K562 (cell line): ENCODE measurements around the gene CLCN2. TPM values are rescaled to one million over a fixed set of nuclear protein-coding genes. Genes with fewer than 3 reads are reported as not detected.
A peak's percentile ranks its signal among the peaks of the same experiment; 100 is the strongest.

Experiments
- ATAC-seq: fragments of 200-7000 bp; cut with Tn5 transposase; 3 replicates; pipeline ENCODE4 v1.9.1; 2020; ENCODE audit warnings: moderate library complexity
- BruUV-seq: library from RNA; stranded (reverse); fragments of 400-500 nt; replicated peaks from 2 replicates; lab custom pipeline; 2021; lab: Mats Ljungman, UMichigan
- CTCF ChIA-PET: fragments of 300-600 bp; formaldehyde crosslinking; extraction: SDS; loops from one replicate; lab custom pipeline; 2021; ENCODE audit warnings: low intra/inter-chr PET ratio; lab: Yijun Ruan, JAX
- POLR2A ChIA-PET: fragments of 300-600, 350-650 bp; sonication (Branson Sonifier 250); formaldehyde crosslinking; extraction: SDS; loops from one replicate; lab custom pipeline; 2021; ENCODE audit warnings: antibody characterized with exemption, inconsistent platforms; lab: Yijun Ruan, JAX
- DNase-seq, 4 experiments: peaks; one replicate each; pipeline versions ENCODE4 v3.0.0 to v3.0.0-alpha.2; 2011 to 2018; ENCODE audit warnings: low spot score in 3 of 4, mixed read lengths in 3 of 4; ENCODE audit errors: extremely low read depth in 1 of 4
- FAIRE-seq: peaks from 2 replicates; lab custom pipeline; 2011; peaks lifted over from hg19 to GRCh38; lab: Jason Lieb, UNC
- H2AFZ ChIP-seq: 2 replicates; pipeline ENCODE4 v1.6.0; 2011; ENCODE audit warnings: low read depth, low read length, control low read depth, inconsistent platforms
- H3K27ac ChIP-seq: fragments of 200-600 bp; 3 replicates; pipeline ENCODE4 v1.8.0; 2011; ENCODE audit warnings: low read depth, mild to moderate bottlenecking, control low read depth, inconsistent platforms, low read length, moderate library complexity, mixed read lengths; ENCODE audit errors: extremely low read depth
- H3K27me3 ChIP-seq, 2 experiments: fragments of 300-600 bp in 1 of 2; 2 replicates in 1 of 2; 3 replicates in 1 of 2; pipeline versions ENCODE4 v1.6.0 to v1.8.0; 2011; ENCODE audit warnings: inconsistent platforms in 2 of 2, low read length in 2 of 2, mild to moderate bottlenecking in 1 of 2, mixed read lengths in 1 of 2, moderate library complexity in 1 of 2; ENCODE audit not compliant: control insufficient read depth in 2 of 2, insufficient read depth in 2 of 2
- H3K36me3 ChIP-seq: fragments of 300-600 bp; 3 replicates; pipeline ENCODE4 v1.8.0; 2011; ENCODE audit warnings: mild to moderate bottlenecking, low read length, inconsistent platforms; ENCODE audit not compliant: control insufficient read depth, insufficient read depth
- H3K4me1 ChIP-seq, 2 experiments: fragments of 200-600 bp in 1 of 2; replicated peaks in 1 of 2; 2 replicates in 1 of 2; 3 replicates in 1 of 2; pipeline versions ENCODE4 v1.5.1 to v1.8.0; 2011; ENCODE audit warnings: inconsistent platforms in 2 of 2, low read length in 2 of 2, mild to moderate bottlenecking in 1 of 2, mixed read lengths in 1 of 2, moderate library complexity in 1 of 2; ENCODE audit not compliant: control insufficient read depth in 2 of 2, insufficient read depth in 2 of 2
- H3K4me2 ChIP-seq: 2 replicates; pipeline ENCODE4 v1.6.1; 2011; ENCODE audit warnings: low read length, control low read depth, inconsistent platforms, mixed read lengths; ENCODE audit not compliant: insufficient read depth
- H3K4me3 ChIP-seq: fragments of 200-600 bp; sonication (generic), shearing (Covaris generic); 2 replicates; pipeline ENCODE4 v1.5.1; 2016; ENCODE audit warnings: control low read depth, inconsistent platforms
- H3K79me2 ChIP-seq: fragments of 200-600 bp; 3 replicates; pipeline ENCODE4 v1.8.0; 2011; ENCODE audit warnings: low read length, inconsistent platforms; ENCODE audit not compliant: control insufficient read depth, insufficient read depth
- H3K9ac ChIP-seq, 2 experiments: 2 replicates each; pipeline versions ENCODE4 v1.6.0 to v1.6.1; 2011; ENCODE audit warnings: low read depth in 2 of 2, low read length in 2 of 2, control low read depth in 1 of 2, inconsistent platforms in 1 of 2, mild to moderate bottlenecking in 1 of 2, mixed read lengths in 1 of 2; ENCODE audit not compliant: insufficient read depth in 1 of 2
- H3K9me1 ChIP-seq: one replicate; pipeline ENCODE4 v1.6.0; 2011; ENCODE audit warnings: inconsistent platforms, mild to moderate bottlenecking, low read length, moderate library complexity; ENCODE audit not compliant: control insufficient read depth, insufficient read depth
- H3K9me3 ChIP-seq: replicated peaks from 2 replicates; pipeline ENCODE4 v1.5.1; 2011; ENCODE audit warnings: low read depth, low read length, inconsistent platforms; ENCODE audit not compliant: control insufficient read depth, insufficient read depth
- H4K20me1 ChIP-seq: replicated peaks from 2 replicates; pipeline ENCODE4 v1.6.1; 2011; ENCODE audit warnings: low read length, inconsistent platforms, mixed read lengths; ENCODE audit not compliant: control insufficient read depth, insufficient read depth
- MTA2 ChIP-seq: fragments of 450-650 bp; IDR thresholded peaks from 2 replicates; pipeline ENCODE4 v1.6.1; 2016; ENCODE audit warnings: low read depth
- POLR2G ChIP-seq: fragments of 200-400 bp; formaldehyde crosslinking; IDR thresholded peaks from 2 replicates; pipeline ENCODE4 v1.6.1; 2017; ENCODE audit warnings: low read depth, mild to moderate bottlenecking, antibody characterized with exemption, low read length, moderate library complexity
- TRIM28 ChIP-seq: fragments of 450-650 bp; IDR thresholded peaks from 2 replicates; pipeline ENCODE4 v1.6.1; 2017
- ZNF175 ChIP-seq: fragments of 200-800 bp; sonication (Bioruptor generic); IDR thresholded peaks from 2 replicates; pipeline ENCODE4 v1.6.1; 2016; ENCODE audit warnings: low read depth, mild to moderate bottlenecking, missing genetic modification characterization, missing compliant biosample characterization
- ZNF197 ChIP-seq: fragments of 200-800 bp; sonication (Bioruptor generic); IDR thresholded peaks from 2 replicates; pipeline ENCODE4 v1.6.1; 2016; ENCODE audit warnings: low read depth, missing genetic modification characterization, missing compliant biosample characterization
- WGBS: fragments of 100-300 bp; shearing (Covaris generic); methylation state at CpG from one replicate; pipeline ENCODE4 v1.1.6; 2016; ENCODE audit warnings: low coverage, mixed read lengths; ENCODE audit not compliant: insufficient coverage; ENCODE audit errors: missing lambda C conversion rate; 5-methylcytosine and 5-hydroxymethylcytosine counted together
- in situ Hi-C: fragments of 300-500 bp; cut with MboI; formaldehyde crosslinking; loops from 4 replicates; pipeline ENCODE4 v1.15.0; 2018; ENCODE audit warnings: inconsistent platforms, mixed read lengths
- intact Hi-C: fragments of 100-400 bp; cut with micrococcal nuclease; formaldehyde crosslinking; loops from 2 replicates; pipeline ENCODE4 v1.14.2; 2022
- polyA plus RNA-seq, 8 experiments: library from polyadenylated mRNA; depleted of rRNA in 4 of 8; stranded (reverse) in 5 of 8; unstranded in 3 of 8; fragments of >200 nt; fragmentation: Nextera tagmentation in 2 of 8; fragmentation: Illumina TruSeq in 1 of 8; extraction: Ambion mirVana in 2 of 8; extraction: Trizol in 1 of 8; gene quantifications; 2 replicates each; pipeline versions ENCODE4 v1.2.1 to v1.2.3, GENCODE V29; 2011 to 2014; ENCODE audit warnings: inconsistent platforms in 1 of 8, missing spikeins in 1 of 8
- total RNA-seq, 7 experiments: library from RNA; depleted of rRNA in 6 of 7; stranded (reverse); fragments of >200 nt in 6 of 7; fragmentation: Illumina TruSeq in 2 of 7; extraction: Trizol in 2 of 7; gene quantifications; 2 replicates each; pipeline versions ENCODE4 v1.2.1 to v1.2.3, GENCODE V29; 2011 to 2021; ENCODE audit warnings: low replicate concordance in 1 of 7
- TF ChIP-seq, protein P1 (sequence below): fragments of 200-800 bp; sonication (Bioruptor generic); IDR thresholded peaks from 2 replicates; pipeline ENCODE4 v1.6.1; 2017; ENCODE audit warnings: missing genetic modification characterization, missing compliant biosample characterization

CLCN2 gene
- total and polyA plus RNA-seq, 9 of the 15 experiments (the other 6 are each of a cell fraction or from before 2014, with no cell fraction given): 0.10 to 14.0 (median 6.9) TPM

- in situ Hi-C loops: no loop called here
These were observed 41.3 kb downstream of the CLCN2 start for GRCh38 chr3:184320104-184320445.

More at GRCh38 chr3:184320104-184320445, 41.3 kb downstream of the CLCN2 start:
- Histone ChIP-seq H3K4me2 (no peak overlapping the region), H3K36me3 (peaks cover 98% of the 10 kb centered on the region), H3K79me2 (peaks cover 79% of the 10 kb centered on the region), H3K27me3 (no peaks in the 10 kb centered on the region), H3K27ac (no peak overlapping the region), H3K4me3 (no peak overlapping the region), H3K9ac (peak overlapping the region in 1 of 2 experiments; percentile 28; a peak in 1 of 4 replicates), H3K9me3 (no peaks in the 10 kb centered on the region), H3K4me1 (peaks cover 13 to 35% of the 10 kb centered on the region in 2 experiments; a peak in 4 of 5 replicates), H4K20me1 (peaks cover 55% of the 10 kb centered on the region), H2AFZ (no peak overlapping the region), H3K9me1 (peaks cover 13% of the 10 kb centered on the region)
- CTCF ChIA-PET: no interaction called here
- intact Hi-C loops: no loop called here
- TF ChIP-seq ZNF197 (CRISPR knock-in tag) (no peak), TRIM28 (no peak), MTA2 (no peak), POLR2G (peak; percentile 25; the same call in 1 of the 2 replicates), ZNF175 (CRISPR knock-in tag) (no peak)
- TF ChIP-seq, protein P1, sequence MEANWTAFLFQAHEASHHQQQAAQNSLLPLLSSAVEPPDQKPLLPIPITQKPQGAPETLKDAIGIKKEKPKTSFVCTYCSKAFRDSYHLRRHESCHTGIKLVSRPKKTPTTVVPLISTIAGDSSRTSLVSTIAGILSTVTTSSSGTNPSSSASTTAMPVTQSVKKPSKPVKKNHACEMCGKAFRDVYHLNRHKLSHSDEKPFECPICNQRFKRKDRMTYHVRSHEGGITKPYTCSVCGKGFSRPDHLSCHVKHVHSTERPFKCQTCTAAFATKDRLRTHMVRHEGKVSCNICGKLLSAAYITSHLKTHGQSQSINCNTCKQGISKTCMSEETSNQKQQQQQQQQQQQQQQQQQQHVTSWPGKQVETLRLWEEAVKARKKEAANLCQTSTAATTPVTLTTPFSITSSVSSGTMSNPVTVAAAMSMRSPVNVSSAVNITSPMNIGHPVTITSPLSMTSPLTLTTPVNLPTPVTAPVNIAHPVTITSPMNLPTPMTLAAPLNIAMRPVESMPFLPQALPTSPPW (CRISPR knock-in tag): peak; percentile 64
- 78% methylated on average over 4 of the region's 4 CpGs for WGBS
- BruUV-seq: no TSS peak
- FAIRE-seq (no peak), DNase-seq (peak in 3 of 4 experiments; percentile 39 to 49 (median 49)), ATAC-seq (peak; percentile 15)
- POLR2A ChIA-PET: interaction anchor here (0.9 to 3.6 kb wide), 3 partner anchors 11 to 17 kb away, joined by 4 to 15 read pairs (median 5); no protein-coding TSS in a partner anchor
